ENCODE results near the gene OSBPL9. TPM values are rescaled to one million over a fixed set of nuclear protein-coding genes. Genes with fewer than 3 reads are reported as not detected.
"Not testable (repeated sequence)": the region's sequence is repeated elsewhere in the genome, so short reads cannot be mapped to it uniquely, and the experiment has no call there.

OSBPL9 gene
- polyA plus RNA-seq, 1 donor, result 165 TPM

- no peak for DNase-seq
Observed at GRCh38 chr1:51788938-51789337, 172.0 kb downstream of the OSBPL9 start.

GRCh38 chr1:51789342-51789741, 172.4 kb downstream of the OSBPL9 start:
- DNase-seq, result no peak

DNA sequence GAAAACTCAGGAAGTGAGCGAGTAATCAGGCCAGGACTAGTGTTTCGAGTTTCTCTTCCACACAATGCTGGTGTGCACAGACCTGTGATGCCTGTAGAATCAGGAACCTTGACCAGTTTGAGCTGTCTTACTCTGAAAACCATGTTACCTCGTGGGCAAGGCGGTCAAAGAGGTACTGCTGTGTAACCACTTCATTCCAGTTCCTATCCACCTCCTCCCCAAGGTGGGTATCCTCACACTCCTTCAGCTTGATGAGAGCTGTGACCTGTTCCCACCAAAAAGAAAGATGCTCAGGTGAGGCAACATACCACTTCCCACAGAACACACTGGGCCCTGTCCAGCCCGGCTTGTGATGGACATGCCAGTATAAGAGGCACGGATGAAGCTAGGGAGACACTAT, 173.5 kb downstream of the OSBPL9 start:
- DNase-seq, result no peak

- no peak for DNase-seq
Observed at GRCh38 chr1:51791888-51792287, 175.0 kb downstream of the OSBPL9 start.

GRCh38 chr1:51792864-51793263, 176.0 kb downstream of the OSBPL9 start:
- no peak for DNase-seq

- no peak for DNase-seq
Observed at GRCh38 chr1:51794260-51794659, 177.4 kb downstream of the OSBPL9 start.

DNA sequence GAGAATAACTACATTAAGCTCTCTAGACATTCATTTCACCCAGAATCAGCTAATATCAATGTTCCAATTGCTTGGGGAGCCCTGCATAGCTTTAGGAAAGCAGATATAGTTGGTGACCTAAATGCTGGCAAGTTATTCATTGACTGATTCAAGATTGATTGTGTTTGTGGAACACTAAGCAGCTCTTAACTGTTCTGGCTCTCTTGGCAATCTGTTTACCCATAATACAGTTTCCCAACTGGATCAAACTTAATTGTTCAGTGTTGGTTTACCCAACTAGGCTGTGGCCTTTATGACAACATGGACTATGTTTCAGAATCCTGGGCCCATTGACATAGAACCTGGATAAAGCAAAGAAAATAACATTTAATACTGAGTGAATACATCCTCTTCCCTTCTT, 178.0 kb downstream of the OSBPL9 start:
- no peak for DNase-seq

DNA sequence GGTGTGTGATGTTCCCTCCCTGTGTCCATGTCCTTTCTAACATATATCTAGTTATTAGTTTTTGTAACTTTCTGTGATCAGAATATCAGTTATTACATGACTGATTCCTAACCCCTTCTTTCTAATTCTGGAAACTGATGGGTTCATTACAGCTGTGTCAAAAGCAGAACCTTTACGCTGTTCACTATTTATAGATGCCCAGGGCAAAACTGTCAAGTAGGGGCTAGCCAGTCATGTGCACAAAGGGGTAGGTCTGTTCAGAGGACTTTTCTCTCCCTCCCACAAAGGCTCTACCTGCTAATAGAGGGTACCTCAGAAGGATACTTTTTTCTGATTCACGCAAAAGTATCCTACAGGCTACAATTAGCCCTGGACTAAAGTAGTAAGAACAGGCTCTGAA, 182.5 kb downstream of the OSBPL9 start:
- no peak for DNase-seq

DNA sequence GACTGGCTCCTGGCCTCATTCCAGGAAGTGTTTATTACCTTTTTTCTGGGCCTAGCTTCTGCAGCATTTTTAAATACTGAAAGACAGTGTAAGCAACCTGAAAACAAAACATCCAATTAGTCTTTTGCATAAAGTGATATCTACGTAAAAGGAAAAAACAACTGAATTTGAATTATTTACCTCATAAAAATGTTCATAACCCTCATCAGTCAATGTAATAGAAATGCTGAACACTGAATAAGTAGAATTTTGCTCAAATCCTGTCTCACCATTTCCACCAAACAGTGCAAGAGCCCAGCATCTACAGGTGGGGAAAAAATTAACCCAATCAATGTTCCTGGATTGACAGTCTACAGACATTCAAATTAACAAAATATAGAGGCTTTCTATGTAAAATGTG, 197.6 kb downstream of the OSBPL9 start:
- DNase-seq, result no peak

- no peak for DNase-seq
Observed at GRCh38 chr1:51818487-51818886, 201.6 kb downstream of the OSBPL9 start.

GRCh38 chr1:51819021-51819420, 202.1 kb downstream of the OSBPL9 start:
- DNase-seq, result not testable (repeated sequence)

- no peak for DNase-seq
Observed at GRCh38 chr1:51819810-51820209, 202.9 kb downstream of the OSBPL9 start.

GRCh38 chr1:51829058-51829457, 212.2 kb downstream of the OSBPL9 start:
- DNase-seq, result no peak

- DNase-seq, result no peak
Observed at GRCh38 chr1:51833700-51834099, 216.8 kb downstream of the OSBPL9 start.

GRCh38 chr1:51837243-51837642, 220.4 kb downstream of the OSBPL9 start:
- no peak for DNase-seq

Other genes starting within 250 kb of the OSBPL9 start
- gene EPS15, start 97.8 kb upstream of the OSBPL9 start, polyA plus RNA-seq (ENCODE audit: insufficient read length), result 52.3 TPM

Data from left kidney (tissue), 2 donors.